ENCODE results near the gene PXMP2. TPM values are rescaled to one million over a fixed set of nuclear protein-coding genes. Genes with fewer than 3 reads are reported as not detected.

Gene PXMP2
- total RNA-seq, 1 donor from 2014 or later = 25.2 TPM

DNA sequence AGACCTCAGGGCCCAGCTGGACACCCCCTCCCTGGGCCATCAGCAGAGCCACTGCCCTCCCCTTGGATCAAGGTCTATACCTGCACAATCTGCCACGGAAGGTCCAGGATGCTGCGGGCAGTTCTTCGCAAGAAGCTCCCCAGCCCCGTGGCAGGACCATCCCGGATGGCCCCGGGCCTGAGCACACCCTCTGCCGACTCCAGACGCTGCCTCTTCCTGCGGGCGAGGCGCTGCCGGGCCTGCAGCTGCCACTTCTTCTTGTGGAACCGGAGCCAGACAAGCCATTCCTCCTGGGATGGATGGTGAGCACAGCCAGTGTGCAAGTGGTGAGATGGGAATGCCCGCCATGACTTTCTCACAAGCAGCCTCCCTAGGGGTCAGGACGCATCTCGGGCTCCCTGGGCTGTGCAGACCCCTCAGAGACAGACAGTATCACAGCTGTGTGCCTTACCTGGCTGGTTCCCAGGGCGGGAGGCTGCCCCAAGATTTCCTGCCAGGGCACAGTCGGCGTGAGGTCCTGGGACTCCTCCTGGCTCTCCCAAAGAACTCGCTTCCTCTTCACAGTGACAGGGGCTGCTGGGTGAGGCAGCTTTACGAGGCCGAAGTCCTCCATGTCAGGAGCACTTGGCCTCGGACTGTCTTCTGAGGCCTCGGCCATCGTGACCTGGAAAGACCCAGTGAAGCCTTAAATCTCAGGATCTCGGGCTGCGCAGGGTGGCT lies 38.0 kb upstream of the PXMP2 start:
- DNase-seq (ENCODE audit: low spot score in 2 of 2, unreplicated experiment in 2 of 2) = no peak
- Mint-ChIP-seq H3K4me3 (no peak overlapping the region), H3K27me3 (ENCODE audit: low read depth) (no peaks in the 10 kb centered on the region), H3K36me3 (peaks cover 34% of the 10 kb centered on the region), H3K9me3 (no peaks in the 10 kb centered on the region), H3K27ac (no peak overlapping the region), H3K4me1 (no peaks in the 10 kb centered on the region)
- TF ChIP-seq, protein P1, sequence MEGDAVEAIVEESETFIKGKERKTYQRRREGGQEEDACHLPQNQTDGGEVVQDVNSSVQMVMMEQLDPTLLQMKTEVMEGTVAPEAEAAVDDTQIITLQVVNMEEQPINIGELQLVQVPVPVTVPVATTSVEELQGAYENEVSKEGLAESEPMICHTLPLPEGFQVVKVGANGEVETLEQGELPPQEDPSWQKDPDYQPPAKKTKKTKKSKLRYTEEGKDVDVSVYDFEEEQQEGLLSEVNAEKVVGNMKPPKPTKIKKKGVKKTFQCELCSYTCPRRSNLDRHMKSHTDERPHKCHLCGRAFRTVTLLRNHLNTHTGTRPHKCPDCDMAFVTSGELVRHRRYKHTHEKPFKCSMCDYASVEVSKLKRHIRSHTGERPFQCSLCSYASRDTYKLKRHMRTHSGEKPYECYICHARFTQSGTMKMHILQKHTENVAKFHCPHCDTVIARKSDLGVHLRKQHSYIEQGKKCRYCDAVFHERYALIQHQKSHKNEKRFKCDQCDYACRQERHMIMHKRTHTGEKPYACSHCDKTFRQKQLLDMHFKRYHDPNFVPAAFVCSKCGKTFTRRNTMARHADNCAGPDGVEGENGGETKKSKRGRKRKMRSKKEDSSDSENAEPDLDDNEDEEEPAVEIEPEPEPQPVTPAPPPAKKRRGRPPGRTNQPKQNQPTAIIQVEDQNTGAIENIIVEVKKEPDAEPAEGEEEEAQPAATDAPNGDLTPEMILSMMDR (IDR thresholded peaks at IDR 0.05; ENCODE audit: unreplicated experiment) = no peak

DNA sequence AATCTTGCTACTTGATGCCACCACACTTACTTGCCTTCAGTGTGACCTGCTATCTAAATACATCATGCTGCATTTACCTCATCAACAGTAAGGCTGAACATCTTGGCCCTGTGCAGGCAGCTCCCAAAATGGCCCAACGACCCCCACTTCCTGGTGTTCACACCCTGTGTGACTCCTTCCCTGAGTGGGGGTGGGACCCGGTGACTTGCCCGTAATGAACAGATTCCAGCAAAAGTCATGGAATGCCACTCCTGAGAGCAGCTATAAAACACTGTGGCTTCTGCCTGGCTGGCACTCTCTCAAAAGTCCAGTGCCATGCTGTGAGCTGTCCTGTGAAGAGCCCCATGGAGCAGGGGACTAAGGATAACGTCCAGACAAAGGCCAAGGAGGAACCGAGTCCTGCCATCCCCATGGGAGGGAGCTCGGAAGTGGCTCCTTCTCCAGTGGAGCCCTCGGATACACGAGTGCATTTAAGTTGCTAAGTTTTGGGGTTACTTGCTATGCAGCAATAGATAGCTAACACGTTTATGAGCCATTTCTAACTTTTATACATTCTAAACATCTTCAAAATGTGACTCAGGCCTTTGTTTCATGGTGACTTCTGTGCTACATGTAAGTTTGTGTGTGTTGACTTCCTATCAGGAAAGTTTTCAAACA lies 35.8 kb upstream of the PXMP2 start:
- Mint-ChIP-seq H3K4me3 (no peak overlapping the region), H3K9me3 (no peaks in the 10 kb centered on the region), H3K27me3 (ENCODE audit: low read depth) (no peaks in the 10 kb centered on the region), H3K4me1 (no peaks in the 10 kb centered on the region), H3K36me3 (peaks cover 35% of the 10 kb centered on the region), H3K27ac (no peak overlapping the region)
- TF ChIP-seq, protein P1 (IDR thresholded peaks at IDR 0.05; ENCODE audit: unreplicated experiment) = no peak
- DNase-seq (ENCODE audit: low spot score in 2 of 2, unreplicated experiment in 2 of 2) = no peak

DNA sequence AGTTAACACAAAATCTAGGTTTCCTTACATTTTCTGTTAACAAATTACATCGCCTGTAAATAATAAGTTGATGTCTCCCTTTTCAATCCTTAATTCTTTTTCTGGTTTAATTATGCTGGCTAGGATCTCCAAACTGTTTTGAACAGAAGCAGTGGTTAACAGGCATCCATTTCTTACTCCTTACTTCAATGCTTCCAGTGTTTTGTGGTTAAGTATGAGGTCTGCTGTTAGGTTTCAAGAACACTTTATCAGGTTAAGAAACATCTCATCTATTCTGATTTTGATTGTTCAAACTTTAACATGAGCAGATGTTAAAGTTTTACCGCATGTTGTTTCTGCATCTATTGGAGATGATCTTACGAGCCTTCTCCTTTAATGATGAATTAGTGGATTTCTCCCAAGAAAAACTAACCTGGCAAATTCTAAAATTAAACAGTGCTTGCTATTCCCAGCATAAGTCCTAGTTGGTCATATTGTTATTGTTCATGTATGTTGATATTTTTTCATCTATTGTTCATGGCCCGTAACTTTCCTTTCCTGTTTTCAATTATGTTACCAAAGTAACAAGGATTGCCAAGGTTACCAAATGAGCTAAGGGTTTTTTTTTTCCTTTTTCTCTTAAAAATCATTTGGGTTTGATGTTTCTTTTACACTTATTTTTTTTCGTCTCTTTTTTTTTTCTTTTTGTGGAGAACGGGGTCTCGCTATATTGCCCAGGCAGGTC lies 33.7 kb upstream of the PXMP2 start:
- no peak for DNase-seq (ENCODE audit: low spot score in 2 of 2, unreplicated experiment in 2 of 2)
- H3K9me3 Mint-ChIP-seq = no peaks in the 10 kb centered on the region
- peaks cover 37% of the 10 kb centered on the region for H3K36me3 Mint-ChIP-seq
- H3K27ac Mint-ChIP-seq = no peak overlapping the region
- no peaks in the 10 kb centered on the region for H3K4me1 Mint-ChIP-seq
- H3K27me3 Mint-ChIP-seq (ENCODE audit: low read depth) = no peaks in the 10 kb centered on the region
- TF ChIP-seq, protein P1 (IDR thresholded peaks at IDR 0.05; ENCODE audit: unreplicated experiment) = no peak
- no peak overlapping the region for H3K4me3 Mint-ChIP-seq

DNA sequence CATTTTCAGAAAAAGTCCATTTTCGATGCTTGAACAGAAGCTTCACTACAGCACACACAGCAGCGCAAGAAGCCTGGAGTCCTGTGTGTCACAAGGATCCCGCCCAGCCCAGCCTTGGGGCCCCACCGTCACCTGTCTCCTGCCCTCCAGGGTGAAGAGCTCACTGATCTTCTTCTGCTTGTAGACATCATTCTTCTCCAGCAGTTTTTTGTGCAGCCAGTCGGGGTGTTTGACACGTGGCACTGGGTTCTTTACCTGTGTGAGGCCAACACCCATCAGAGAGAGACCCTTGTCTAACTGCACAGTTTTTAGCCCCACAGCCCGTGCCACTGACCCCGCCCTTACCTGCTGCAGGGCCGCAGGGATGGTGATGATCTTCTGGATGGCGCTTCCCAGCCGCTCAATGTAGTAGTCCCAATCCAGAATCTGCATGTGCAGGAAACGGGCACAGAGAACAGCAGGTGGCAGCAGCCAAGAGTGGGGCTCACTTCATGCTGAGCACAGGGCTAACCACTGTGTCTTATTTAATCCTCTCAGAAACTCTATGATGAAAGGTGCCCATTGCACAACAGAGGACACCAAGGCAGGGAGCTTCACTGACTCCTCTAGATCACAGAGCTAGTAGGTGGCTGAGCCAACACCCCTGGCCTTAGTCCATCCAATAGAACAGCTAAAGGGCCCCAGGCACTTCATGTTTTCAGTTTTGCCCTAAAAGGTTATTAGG lies 30.2 kb upstream of the PXMP2 start:
- Mint-ChIP-seq H3K9me3 (no peaks in the 10 kb centered on the region), H3K4me3 (no peak overlapping the region), H3K27me3 (ENCODE audit: low read depth) (no peaks in the 10 kb centered on the region), H3K36me3 (peaks cover 43% of the 10 kb centered on the region), H3K4me1 (no peaks in the 10 kb centered on the region), H3K27ac (no peak overlapping the region)
- no peak for DNase-seq (ENCODE audit: low spot score in 2 of 2, unreplicated experiment in 2 of 2)
- TF ChIP-seq, protein P1 (IDR thresholded peaks at IDR 0.05; ENCODE audit: unreplicated experiment) = no peak

DNA sequence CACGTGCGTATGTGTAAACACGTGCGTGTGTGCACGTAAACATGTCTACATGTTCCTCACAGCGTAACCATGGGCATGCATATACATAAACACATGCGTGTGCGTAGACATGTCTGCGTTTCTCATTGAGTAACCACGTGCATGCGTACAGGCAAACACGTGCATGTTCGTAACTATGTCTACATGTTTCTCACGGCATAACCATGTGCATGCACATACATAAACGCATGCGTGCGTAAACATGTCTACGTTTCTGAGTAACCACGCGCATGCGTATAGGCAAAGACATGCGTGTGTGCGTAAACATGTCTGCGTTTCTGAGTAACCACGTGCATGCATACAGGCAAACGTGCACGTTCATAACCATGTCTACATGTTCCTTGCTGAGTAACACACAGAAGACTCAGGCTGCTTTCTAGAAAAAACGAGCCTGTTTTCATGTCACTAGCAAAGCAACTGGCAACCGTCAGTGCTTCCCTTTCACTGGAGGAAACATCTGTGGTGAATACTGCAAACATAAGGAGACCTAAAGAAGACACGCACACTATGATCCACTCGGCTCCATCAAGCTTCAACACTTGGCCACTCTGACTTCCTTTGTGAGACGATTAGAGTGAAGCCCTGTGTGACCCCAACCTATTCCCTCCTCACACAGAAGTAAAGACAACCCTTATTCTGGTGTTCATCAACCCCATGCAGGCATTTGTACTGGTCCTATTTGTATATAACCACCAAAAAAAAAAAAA lies 29.1 kb upstream of the PXMP2 start:
- Mint-ChIP-seq H3K4me1 (no peaks in the 10 kb centered on the region), H3K4me3 (no peak overlapping the region), H3K9me3 (no peaks in the 10 kb centered on the region), H3K27ac (no peak overlapping the region), H3K36me3 (peaks cover 45% of the 10 kb centered on the region), H3K27me3 (ENCODE audit: low read depth) (no peaks in the 10 kb centered on the region)
- TF ChIP-seq, protein P1 (IDR thresholded peaks at IDR 0.05; ENCODE audit: unreplicated experiment) = no peak
- DNase-seq (ENCODE audit: low spot score in 2 of 2, unreplicated experiment in 2 of 2) = no peak
